Limb (tissue), 2 donors: ENCODE results near the gene PLCB1.

ENCODE experiments used
- DNase-seq, 2 donors: peaks; one replicate each; pipeline ENCODE4 v3.0.0-alpha.2; 2016; ENCODE audit errors: extremely low spot score in 2 of 2

Gene PLCB1

DNA sequence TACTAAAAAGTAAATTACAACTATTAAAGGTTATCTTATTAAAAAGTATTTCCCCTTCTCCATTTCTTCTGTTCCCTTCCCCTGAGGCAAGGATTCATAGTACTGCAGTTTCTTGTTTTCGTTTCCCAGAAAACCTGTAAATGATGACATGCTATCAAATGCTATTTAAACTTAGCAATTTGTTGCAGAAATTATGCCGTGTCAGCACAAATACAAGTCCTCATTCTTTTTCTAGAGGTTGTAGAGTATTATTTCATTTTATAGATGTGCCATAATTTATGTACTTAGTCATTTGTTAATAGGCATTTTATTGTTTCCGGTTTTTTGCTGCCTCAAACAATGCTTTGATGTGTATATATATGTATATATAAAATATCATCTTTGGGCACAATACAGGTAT, 268.4 kb downstream of the PLCB1 start:
- no peak for DNase-seq

DNA sequence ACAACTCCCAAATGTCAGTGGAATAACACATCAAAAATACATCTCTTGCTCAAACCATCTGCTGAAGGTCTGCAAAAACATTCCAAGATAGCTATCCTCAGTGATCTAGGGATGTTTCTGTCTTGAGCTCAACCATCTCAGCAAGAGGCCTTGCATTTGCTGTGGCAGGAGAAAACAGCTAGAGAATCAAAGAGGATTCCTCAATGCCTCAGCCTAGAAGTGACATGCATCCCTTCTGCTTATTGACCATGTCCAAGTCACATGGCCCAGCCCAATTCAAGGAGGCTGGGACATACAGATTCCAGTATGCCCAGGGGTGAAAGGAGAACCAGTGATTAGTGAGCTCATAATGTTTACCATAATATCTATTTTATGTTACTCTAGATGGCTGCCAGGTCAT, 269.5 kb downstream of the PLCB1 start:
- DNase-seq = no peak

DNA sequence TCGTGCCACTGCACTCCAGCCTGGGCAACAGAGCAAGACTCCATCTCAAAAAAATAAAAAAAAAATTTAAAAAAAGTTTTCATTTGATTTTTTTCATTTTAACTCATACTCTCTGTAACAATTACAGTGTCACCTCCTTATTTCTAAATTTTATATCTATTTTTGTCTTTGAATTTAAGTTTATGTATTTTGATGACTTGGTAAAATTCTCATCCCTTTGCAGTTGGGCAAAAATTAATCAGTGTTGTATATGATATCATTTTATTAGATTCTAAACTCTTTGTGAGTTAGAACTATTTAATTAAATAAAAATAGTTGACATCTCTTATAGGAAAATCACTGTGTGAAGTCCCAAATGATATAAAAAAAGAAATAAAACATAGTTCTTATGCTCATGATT, 270.7 kb downstream of the PLCB1 start:
- DNase-seq = no peak

DNA sequence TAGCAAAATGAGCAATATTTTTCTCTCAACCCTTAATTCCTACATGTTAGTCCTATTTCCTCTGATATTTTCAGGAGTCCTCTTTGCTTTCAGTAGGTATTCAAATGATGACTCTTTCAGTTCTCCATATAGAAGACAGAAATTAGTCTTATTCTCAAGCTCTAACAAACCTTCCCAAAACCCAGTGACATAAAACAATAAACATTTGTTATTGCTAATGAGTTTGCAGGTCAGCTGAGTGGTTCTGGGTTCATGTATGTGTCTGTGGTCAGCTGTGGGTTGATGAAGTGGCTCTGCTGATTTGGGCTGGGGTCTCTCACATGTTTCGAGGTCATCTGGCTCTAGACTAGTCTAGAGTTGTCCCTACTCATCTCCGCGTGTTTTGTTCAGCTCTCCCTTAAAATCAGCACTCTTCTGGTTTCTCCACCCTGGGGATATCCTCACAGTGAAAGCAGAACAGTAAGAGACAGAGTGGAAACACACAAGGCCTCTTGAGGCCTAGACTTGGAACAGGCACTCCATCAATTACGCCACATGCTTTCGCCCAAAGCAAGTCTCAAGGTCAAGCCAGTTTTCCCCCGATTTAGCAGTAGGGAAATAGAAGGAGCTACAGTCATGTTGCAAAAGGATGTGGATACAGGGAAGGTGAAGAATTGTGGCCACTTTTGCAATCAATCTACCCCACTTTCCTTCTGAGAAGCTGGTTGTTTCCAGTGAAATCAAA, 273.0 kb downstream of the PLCB1 start:
- DNase-seq = no peak

DNA sequence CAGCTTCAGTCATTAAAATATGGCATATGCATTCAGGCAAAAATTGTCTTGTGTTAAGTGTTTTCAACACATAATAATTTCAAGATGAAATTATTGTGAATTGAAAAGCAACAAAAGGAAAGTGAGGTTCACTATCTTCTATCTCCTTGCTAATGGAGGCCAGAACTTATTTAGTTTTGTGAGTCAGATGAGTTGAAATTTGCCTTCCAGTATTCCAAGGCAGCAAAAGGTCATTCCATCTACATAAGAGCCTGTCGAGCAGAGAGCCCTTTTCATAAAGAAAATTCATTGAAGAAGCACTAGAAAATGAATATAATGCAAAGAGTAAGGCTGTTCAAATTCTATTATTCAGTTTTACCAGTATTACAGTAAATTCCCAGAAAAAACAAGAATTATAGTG, 274.3 kb downstream of the PLCB1 start:
- no peak for DNase-seq

DNA sequence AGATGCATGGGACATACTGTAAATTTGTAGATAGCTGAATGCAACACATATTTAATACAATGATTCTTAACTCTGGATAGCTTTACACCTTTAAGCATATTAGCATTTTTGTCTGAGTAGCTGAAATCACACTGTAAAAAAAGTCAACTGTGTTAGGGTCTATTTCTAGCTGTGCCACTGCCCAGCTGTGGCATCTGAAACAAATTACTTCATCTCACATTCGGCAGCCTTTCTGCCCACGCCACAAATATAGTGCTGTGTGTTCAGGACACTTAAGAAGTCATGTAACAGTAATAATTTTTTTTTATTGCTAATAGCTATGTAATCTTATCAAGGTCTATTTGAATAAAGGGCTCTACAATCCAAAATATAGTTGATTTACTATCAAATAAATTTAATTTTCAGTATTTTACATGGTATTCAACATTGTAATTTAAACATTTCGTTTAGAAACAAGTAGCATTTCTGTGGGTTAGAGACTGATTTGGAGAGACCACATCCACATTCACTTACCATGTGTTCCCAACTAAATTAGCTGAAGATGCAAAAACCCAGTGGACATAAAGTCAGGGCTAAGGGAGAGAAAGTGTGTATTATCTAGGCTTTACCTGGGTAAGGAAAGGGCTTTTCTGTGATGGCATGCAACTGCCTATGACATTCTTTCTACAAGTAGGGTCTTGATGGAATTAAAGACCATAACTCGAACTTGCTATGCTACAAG, 276.7 kb downstream of the PLCB1 start:
- no peak for DNase-seq

DNA sequence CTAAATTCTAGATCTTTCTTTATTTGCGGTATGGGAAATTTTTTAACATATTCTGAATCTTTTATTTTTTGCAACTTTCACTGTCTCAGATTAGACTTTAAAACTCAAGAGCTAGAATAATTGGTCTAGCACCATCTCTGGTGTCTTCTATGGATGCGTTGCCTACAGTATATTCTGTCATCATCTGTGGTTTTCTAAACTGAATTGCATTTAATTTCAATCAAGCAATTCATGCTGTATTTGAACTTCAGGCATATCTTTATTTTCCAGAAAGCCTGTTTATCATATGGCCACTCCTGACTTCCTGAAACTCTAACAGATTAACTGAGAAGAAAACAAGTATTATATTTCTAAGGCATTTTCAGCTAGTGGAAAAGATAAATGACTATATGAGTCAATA, 281.6 kb downstream of the PLCB1 start:
- DNase-seq = no peak

DNA sequence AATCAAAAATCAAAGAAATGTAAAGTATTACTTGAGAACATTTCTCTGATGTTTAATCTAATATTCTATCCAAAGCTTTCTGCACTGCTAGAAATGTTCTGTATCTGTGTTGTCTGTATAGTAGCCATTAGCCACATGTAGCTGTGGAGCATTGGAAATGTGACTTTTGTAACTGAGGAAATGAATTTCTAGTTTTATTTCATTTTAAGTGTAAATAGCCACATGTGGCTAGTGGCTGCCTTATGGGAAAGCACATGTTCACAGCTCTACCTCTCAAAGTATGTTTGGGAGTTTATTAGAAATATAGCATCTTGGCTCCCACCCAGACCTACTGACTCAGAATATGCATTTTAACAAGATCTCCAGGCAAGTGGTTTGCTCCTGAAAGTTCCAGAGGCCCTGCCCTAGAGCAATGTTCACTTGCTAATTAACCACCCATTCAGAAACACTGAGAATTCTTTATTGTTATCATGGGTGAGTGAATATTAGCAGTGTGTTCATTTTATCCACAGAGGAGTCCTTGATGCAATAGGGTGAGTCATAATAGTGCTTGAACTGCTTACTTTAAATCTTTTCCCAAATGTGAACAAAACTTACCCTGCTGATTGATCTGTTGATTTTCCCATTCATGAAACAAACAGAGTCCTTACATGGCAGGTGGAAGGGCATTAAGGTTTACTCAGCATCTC, 282.7 kb downstream of the PLCB1 start:
- no peak for DNase-seq

DNA sequence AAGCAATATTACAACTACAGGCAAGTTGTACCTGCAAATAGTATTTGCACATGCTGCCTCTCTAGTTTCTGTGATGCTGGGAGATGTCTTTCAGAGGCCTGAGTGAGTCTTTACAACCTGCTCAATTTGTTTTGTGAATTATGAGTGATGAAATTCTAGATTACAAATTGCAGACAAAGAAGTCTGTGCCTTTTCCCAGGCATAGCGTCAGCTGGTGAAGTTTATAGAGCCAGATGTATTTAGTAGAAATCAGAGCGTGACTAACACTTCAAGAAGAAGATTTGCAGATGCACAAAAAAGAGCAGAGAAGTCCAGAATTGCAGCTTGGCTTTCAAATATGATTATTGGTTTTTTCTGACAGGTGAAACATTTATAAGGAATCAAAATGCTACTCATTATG, 289.9 kb downstream of the PLCB1 start:
- DNase-seq = no peak

DNA sequence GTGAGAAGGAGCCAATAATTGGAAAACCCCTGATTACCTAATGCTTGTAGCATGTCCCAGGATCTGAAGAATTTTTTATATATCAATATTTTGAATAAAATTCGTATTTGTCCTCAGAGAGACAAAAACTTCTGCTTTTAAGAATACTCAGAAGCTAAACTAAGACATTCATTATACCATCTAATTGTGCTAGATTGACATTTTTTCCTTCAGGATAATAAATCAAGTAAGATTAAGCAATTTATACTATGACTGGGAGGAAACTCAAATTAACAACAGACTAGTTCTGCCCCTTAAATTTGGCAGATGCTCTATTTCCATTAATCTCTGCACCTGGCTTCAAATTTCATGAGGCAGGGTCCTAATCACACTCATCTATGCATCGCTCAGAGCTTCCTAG, 291.4 kb downstream of the PLCB1 start:
- no peak for DNase-seq

DNA sequence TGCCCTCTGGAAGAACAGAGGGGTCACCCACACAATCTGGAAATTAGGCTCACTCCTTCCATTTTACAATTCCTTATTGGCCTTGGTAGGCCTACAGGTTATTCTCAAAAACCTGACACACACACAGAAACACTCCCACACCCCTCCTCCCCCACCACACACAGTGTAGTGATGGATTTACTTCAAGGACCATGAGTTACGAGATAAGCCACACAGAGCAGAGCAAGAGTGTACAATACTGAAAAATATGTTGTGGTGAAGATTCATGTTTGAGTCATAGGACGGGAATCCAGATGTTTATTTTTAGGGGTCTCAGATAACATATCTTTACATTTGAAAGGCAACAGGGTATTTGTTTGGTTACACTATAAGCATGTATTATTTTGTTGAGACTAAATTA, 291.9 kb downstream of the PLCB1 start:
- DNase-seq = no peak

DNA sequence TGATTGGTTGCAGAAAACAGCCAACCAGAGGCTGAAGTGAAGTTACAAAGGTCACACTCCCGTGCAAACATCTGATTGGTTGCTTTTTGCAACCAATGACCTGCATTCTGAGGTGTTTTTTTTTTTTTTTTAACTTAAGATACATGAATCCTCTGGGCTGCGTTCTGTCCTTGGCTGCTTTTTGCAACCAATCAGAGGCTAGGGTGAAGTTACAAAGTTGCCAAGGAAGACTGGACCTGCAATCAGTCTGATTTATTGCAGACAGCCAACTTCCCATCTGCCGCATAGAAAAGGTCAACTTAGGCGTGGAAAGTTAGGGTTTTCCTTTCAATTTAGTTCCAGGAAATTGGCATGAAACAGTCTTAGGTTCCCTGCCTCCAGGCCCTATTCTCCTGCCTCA, 292.9 kb downstream of the PLCB1 start:
- no peak for DNase-seq

DNA sequence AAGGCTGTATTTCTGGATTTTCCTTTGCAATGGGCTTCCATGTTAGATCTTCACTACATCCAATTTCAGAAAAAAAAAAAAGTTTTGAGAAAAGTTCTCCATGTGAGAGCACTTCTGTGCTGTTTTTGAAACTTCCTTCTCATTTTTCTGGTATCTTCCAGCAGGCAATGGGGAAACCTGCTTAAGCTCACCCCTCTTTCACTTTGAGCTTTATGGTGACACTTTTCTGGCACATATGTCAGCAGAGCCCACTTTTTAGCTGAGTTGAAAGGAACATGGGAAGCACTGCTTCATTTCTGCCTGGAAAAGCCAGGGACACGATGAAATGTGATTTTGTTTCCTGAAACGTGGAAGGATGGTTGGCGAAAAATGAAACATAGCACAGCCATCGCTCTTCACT, 293.7 kb downstream of the PLCB1 start:
- DNase-seq = no peak

DNA sequence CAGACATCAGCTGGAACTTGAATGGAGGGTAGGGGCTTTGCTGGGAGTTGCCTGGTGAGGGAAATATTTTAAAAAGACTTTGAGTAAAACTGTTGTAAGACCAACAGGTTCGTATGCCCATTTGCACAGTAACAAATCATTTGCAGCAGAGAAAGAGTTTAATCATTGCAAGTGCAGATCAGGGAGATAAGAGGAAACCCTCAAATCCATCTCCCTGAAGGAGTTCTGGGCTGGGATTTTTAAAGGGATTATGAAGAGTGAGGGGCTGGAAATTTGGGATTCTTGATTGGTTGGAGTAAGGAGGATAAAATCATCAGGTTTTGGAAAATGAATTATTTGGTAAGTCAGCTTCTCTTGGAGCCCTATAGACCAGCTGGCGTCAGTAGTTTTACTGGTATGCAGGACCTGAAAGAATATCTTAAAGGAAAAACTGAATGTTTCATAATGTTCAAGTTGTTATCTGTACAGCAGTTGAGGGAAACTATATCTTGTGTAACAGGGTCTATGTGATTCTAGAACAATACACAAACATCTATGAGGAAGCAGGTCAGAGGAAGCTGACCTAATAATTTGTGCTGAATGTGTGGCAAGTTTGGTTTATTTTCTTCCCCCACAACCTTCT, 295.5 kb downstream of the PLCB1 start:
- DNase-seq = no peak

DNA sequence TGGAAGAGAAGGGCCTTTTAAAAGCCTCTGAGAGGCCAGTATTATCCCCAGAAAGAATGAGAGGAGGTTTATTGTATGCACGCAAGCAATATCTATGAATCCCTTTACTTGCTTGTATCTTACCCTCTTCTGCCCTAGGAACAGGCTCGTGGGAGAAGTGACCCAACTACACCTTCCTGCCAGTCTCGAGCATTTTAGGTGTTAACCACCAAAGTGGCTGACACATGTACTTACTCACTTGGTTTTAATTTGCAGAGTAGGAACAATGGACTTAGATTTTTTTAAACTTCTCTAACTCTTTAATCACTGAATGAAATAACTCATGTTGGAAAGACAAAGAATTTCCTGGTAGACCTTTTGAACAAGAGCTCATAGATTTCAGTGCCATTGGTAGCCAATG, 296.9 kb downstream of the PLCB1 start:
- no peak for DNase-seq

DNA sequence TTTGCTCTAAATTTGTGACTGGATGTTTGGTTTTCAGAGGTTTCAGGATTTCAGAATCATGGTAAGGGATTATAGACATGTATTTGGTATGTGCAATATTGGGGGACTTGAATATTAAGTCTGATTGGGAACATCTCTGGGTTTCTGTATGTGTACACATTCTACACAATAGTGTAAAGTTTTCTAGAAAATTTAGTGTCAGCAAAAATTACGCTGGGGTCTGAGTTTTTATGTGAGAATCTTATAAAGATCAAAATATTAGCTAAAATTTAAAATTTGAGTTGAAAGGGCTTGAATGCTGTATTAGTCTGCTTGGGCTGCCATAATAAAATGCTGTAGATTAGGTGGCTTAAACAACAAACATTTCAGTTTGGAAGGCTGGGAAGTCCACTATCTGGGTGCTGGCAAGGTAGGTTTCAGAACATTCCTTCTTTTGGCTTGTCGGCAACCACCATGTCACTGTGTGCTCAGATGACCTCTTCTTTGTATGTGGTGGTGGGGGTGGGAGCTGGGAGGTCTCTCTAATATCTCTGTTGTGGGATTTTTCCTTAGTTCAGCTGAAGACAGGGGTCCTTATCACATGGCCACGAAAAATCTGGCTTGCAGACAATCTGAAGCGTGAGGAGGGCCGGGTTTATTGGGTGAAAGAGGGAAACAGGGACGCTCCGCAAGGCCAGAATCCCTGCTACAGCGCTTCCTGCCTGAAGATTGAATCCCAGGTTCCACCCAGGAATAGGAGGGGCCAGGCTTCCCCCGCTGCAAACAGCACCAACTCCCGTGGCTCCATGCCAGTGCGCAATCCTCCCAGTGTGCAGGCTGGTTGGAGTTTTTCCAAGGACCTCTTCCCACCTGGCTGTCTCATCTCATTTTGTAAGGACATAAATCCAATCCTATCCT, 299.7 kb downstream of the PLCB1 start:
- DNase-seq = peak in 1 of 2 donors; percentile 50

DNA sequence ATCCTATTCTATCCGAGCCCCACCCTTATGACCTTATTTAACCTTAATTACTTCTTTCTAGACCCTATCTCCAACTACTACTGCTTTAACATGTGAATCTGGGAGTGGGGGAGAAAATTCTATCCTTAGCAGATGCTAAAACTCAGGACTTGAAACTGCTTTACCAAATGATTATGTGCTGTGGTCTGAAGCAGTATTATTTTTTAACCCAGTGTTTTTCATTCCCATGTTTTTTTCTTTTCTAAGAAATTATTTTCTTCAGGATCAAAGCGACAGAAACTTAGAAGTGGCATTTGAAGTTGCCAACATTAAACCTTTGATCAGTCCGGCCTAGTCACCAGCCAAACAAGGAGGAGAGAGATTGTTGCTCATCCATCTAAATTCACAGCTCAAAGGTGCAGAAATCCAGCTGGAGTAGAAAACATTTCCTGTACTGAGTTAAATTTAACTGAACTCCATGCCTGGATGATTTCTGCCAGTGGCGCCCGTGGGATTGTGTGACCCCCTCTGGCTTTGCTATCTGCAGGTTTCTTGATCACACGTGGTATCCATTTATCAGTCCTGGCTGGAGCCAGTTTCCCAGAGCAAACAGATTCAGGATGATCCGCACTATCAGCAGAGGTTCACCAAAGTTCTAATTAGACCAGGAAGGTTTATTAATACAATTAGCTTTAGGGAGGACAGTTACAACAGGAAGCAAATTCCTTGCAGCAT, 300.5 kb downstream of the PLCB1 start:
- no peak for DNase-seq

DNA sequence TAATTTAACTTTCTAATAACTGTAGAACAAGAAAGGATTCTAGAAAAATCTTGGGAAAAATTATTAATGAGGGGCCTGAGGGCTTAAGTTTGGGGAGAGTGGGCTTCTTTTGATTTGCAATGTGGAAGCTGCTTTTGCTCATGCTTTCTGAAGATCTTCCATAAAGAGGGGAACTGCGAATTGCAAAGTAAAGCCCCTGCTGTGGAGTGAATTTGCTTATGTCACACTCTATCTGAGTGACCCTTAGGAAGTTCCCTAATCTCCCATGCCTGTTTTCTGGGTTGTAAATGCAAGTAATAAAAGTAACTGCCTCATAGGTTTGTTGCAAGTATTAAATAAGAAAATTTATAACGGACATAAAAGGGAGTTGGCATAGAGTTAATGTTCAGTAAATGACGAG, 301.2 kb downstream of the PLCB1 start:
- no peak for DNase-seq

DNA sequence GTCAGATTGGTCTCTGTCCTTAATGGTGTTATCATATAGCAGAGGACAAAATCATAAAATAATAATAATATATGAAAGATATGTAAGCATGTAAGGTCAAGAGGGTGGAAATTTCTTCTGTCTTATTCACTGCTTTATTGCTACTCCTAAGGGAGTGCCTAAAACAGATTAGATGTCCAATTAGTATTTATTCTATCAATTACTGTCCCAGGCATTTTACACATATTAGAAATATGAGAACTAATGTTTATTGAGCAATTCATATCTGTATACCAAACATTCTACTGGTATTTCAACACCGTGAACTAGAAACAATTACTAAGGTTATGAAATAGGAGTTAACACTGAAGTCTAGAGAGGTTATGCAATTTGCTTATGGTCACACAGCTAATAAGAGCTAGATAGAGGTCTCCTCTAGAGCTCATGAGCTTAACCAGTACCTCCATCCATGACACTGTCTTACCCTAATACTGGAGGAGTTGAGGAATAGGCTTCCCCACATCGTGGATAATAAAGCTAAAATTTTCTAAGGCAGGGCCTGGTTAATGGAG, 302.3 kb downstream of the PLCB1 start:
- no peak for DNase-seq

DNA sequence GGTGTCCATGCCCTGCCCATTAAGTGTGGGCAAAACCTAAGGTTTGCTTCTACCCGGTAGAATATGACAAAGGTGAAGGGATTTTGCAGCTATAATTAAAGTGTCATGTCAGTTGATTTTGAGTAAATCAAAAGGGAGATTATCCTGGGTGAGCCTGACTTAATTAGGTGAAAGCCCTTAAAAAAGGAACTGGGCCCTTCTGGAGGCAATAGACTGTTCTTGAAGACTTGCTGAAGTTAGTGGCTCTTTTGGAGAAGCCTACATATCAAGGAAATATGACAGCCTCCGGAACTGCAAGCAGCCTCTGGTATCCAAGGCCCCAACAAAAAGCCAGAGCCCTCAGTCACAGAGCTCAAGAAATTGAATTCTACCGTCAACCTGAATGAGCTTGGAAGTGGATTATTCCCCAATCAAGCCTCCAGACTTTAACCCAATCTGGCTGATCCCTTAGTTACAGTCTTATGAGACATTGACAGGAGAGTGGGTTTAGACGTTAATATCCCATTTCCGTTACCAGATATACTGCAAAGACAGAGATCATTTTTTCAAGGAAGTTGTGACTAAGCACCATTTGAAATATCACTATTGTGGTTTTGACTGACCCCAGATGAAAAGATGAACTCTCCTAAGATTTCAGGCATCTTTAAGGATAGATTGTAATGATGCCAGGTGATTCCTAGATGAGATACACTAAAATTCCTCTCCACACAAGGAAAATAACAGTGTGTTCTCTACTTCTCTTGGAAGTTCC, 303.4 kb downstream of the PLCB1 start:
- DNase-seq = no peak
